Bronchial epithelial cell (primary cell): ENCODE data around the gene SLIT3. TPM values are rescaled to one million over a fixed set of nuclear protein-coding genes. Genes with fewer than 3 reads are reported as not detected.

ENCODE experiments used
- DNase-seq: peaks from one replicate; pipeline ENCODE4 v3.0.0-alpha.2; 2010; ENCODE audit warnings: low read depth
- FAIRE-seq: peaks from 2 replicates; lab custom pipeline; 2011; peaks lifted over from hg19 to GRCh38; lab: Jason Lieb, UNC
- H3K27me3 ChIP-seq: 2 replicates; pipeline ENCODE4 v1.5.1; 2011; ENCODE audit warnings: low read length; ENCODE audit not compliant: control insufficient read depth, insufficient read depth
- H3K36me3 ChIP-seq: 2 replicates; pipeline ENCODE4 v1.5.1; 2011; ENCODE audit warnings: low read length; ENCODE audit not compliant: control insufficient read depth, insufficient read depth
- H3K4me3 ChIP-seq: 2 replicates; pipeline ENCODE4 v1.5.1; 2011; ENCODE audit warnings: mild to moderate bottlenecking, low read depth, low read length, control low read depth
- total RNA-seq: library from RNA; depleted of rRNA; stranded (reverse); fragments of >200 nt; gene quantifications from 2 replicates; pipeline ENCODE4 v1.2.1, GENCODE V29; 2014
- TF ChIP-seq, protein P1 (sequence below): IDR thresholded peaks from 2 replicates; pipeline ENCODE4 v1.5.1; 2011; ENCODE audit warnings: mild to moderate bottlenecking, moderate library complexity, low read length, control low read depth, inconsistent platforms; ENCODE audit not compliant: insufficient read depth, severe bottlenecking

SLIT3 gene
- total RNA-seq, 1 donor from 2014 or later, result 0.79 TPM

- DNase-seq, result no peak
- H3K36me3 ChIP-seq, result no peaks in the 10 kb centered on the region
- no peak for FAIRE-seq
These were observed 336.8 kb downstream of the SLIT3 start for GRCh38 chr5:168964182-168964581.

DNA sequence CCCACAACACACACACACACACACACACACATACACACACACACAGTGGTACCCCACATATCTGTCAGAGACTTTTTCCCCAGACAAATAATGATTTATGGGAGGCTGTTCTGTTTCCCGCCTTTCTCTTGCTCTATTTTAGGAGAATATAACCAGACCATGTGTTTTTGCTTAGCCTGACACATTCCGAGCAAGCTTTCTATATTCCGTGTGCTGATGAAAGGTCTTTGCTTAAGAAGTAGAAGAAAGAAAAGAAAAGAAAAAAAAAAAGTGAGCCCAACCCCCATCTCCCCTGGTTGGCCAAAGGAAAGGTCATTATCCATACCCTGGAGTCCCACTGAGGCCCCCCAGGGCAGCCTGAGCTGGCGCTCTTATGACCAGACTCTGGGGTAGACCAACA is 338.6 kb downstream of the SLIT3 start:
- no peak for FAIRE-seq
- H3K36me3 ChIP-seq, result no peaks in the 10 kb centered on the region
- H3K27me3 ChIP-seq, result no peaks in the 10 kb centered on the region
- TF ChIP-seq, protein P1, sequence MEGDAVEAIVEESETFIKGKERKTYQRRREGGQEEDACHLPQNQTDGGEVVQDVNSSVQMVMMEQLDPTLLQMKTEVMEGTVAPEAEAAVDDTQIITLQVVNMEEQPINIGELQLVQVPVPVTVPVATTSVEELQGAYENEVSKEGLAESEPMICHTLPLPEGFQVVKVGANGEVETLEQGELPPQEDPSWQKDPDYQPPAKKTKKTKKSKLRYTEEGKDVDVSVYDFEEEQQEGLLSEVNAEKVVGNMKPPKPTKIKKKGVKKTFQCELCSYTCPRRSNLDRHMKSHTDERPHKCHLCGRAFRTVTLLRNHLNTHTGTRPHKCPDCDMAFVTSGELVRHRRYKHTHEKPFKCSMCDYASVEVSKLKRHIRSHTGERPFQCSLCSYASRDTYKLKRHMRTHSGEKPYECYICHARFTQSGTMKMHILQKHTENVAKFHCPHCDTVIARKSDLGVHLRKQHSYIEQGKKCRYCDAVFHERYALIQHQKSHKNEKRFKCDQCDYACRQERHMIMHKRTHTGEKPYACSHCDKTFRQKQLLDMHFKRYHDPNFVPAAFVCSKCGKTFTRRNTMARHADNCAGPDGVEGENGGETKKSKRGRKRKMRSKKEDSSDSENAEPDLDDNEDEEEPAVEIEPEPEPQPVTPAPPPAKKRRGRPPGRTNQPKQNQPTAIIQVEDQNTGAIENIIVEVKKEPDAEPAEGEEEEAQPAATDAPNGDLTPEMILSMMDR, result no peak
- no peak overlapping the region for H3K4me3 ChIP-seq
- DNase-seq, result no peak

More at GRCh38 chr5:168964182-168964581, 336.8 kb downstream of the SLIT3 start:
- Histone ChIP-seq H3K27me3 (no peaks in the 10 kb centered on the region), H3K4me3 (no peak overlapping the region)
- TF ChIP-seq, protein P1, result no peak

DNA sequence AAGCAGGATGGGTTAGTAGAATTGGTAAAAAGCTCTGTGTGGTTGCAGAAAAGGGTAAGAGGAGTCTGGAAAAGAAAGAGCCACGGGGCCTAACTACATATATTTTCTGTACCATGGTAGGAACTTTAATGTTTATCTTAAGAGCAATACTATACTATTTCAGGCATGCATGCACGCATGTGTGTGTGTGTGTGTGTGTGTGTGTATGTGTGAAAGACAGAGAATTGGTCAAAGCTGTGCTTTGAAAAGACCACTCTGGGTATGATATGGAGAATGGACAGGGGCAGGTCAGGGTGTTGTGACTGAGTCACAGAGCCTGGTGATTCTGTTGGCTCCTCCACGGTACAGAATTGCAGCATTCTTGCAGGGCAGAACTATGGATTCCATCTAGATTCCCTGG is 339.3 kb downstream of the SLIT3 start:
- FAIRE-seq, result no peak
- no peak overlapping the region for H3K4me3 ChIP-seq

DNA sequence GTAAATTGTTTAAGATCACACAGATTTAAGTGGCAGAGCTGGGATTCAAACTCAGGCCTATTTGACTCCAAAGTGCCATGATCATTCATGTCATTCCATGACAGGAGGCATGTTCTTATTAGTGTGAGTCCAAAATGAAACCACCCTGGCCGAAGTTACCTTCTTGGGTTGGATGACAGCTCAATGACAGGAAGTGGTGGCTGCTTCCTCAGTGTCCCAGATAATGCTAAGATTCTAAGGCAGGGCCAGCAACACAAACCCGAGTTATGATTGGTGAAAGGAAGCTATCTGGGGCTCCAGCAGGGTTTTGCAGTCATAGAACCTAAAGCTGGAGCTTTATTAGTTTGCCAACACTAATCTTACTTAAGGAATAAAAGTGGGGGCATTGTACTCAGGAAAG is 340.4 kb downstream of the SLIT3 start:
- Histone ChIP-seq H3K4me3 (no peak overlapping the region), H3K36me3 (no peaks in the 10 kb centered on the region), H3K27me3 (no peaks in the 10 kb centered on the region)
- TF ChIP-seq, protein P1, result no peak
- FAIRE-seq (no peak), DNase-seq (no peak)

More for the DNA sequence above, 339.3 kb downstream of the SLIT3 start:
- H3K36me3 ChIP-seq, result no peaks in the 10 kb centered on the region
- TF ChIP-seq, protein P1, result no peak
- DNase-seq, result no peak
- no peaks in the 10 kb centered on the region for H3K27me3 ChIP-seq

- TF ChIP-seq, protein P1, result no peak
- no peak for FAIRE-seq
- no peak overlapping the region for H3K4me3 ChIP-seq
- H3K36me3 ChIP-seq, result no peaks in the 10 kb centered on the region
- no peaks in the 10 kb centered on the region for H3K27me3 ChIP-seq
- DNase-seq, result no peak
These were observed 347.6 kb downstream of the SLIT3 start for GRCh38 chr5:168953351-168953750.

DNA sequence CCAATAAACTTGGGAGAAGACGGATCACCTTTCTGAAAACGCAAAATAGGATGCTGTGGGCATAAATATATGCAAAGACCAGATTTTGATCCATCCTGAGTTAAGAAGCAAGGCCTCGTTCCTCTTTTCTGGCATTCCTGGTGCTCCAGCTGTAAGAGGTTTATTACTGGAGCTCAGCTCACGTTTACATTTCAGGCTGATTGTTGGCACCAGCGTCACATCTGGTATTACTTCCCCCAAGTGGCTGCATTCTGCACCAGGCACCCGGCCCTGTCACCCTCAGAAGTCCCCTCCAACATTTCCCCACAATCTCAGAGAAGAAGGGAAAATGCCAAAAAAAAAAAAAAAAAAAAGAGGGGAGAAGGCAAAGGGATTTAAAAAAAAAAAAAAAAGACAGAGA is 348.7 kb downstream of the SLIT3 start:
- FAIRE-seq, result no peak
- H3K4me3 ChIP-seq, result no peak overlapping the region
- DNase-seq, result no peak
- no peaks in the 10 kb centered on the region for H3K27me3 ChIP-seq
- no peaks in the 10 kb centered on the region for H3K36me3 ChIP-seq
- TF ChIP-seq, protein P1, result no peak
